IMR-90 (cell line): ENCODE data around the gene CDKAL1. TPM values are rescaled to one million over a fixed set of nuclear protein-coding genes. Genes with fewer than 3 reads are reported as not detected.

ENCODE experiments used
- ATAC-seq: fragments of 200-7000 bp; cut with Tn5 transposase; 2 replicates; pipeline ENCODE4 v1.9.1; 2020; ENCODE audit warnings: low read depth, mild to moderate bottlenecking, moderate library complexity
- BruUV-seq: library from RNA; stranded (reverse); fragments of 400-500 nt; replicated peaks from 2 replicates; lab custom pipeline; 2021; lab: Mats Ljungman, UMichigan
- CTCF ChIA-PET: fragments of 300-600 bp; formaldehyde crosslinking; extraction: SDS; loops from one replicate; lab custom pipeline; 2021; ENCODE audit warnings: antibody characterized with exemption; lab: Yijun Ruan, JAX
- POLR2A ChIA-PET: fragments of 300-600 bp; sonication (Branson Sonifier 250); formaldehyde crosslinking; loops from one replicate; lab custom pipeline; 2022; ENCODE audit warnings: antibody characterized with exemption; ENCODE audit not compliant: unreplicated experiment; lab: Charles Lee
- DNase-seq: peaks from one replicate; pipeline ENCODE4 v3.0.0; 2013
- H2AFZ ChIP-seq: replicated peaks from 2 replicates; pipeline ENCODE3; 2013; ENCODE audit warnings: low read length, mild to moderate bottlenecking; ENCODE audit not compliant: poor library complexity
- H2AK5ac ChIP-seq: 2 replicates; pipeline ENCODE4 v1.6.1; 2013; ENCODE audit warnings: low read depth, low read length, inconsistent platforms
- H2AK9ac ChIP-seq: replicated peaks from 2 replicates; pipeline ENCODE3; 2013; ENCODE audit warnings: mild to moderate bottlenecking, low read depth, low read length, moderate library complexity; ENCODE audit not compliant: poor library complexity
- H2BK120ac ChIP-seq: 2 replicates; pipeline ENCODE4 v1.6.1; 2013; ENCODE audit warnings: low read depth, low read length, inconsistent platforms
- H2BK15ac ChIP-seq: 3 replicates; pipeline ENCODE4 v1.6.1; 2013; ENCODE audit warnings: low read depth, low read length, inconsistent platforms
- H2BK20ac ChIP-seq: 2 replicates; pipeline ENCODE4 v1.6.1; 2013; ENCODE audit warnings: low read depth, mild to moderate bottlenecking, inconsistent platforms, low read length, moderate library complexity
- H2BK5ac ChIP-seq: 2 replicates; pipeline ENCODE4 v1.6.1; 2013; ENCODE audit warnings: mild to moderate bottlenecking, low read depth, low read length, inconsistent platforms; ENCODE audit not compliant: poor library complexity, severe bottlenecking
- H3K14ac ChIP-seq: replicated peaks from 2 replicates; pipeline ENCODE4 v1.6.1; 2013; ENCODE audit warnings: low read depth, low read length, inconsistent platforms
- H3K18ac ChIP-seq: 2 replicates; pipeline ENCODE4 v1.6.1; 2013; ENCODE audit warnings: low read depth, low read length, control low read depth
- H3K23ac ChIP-seq: 2 replicates; pipeline ENCODE4 v1.6.1; 2013; ENCODE audit warnings: low read depth, low read length, inconsistent platforms
- H3K27ac ChIP-seq: 2 replicates; pipeline ENCODE4 v1.5.1; 2013; ENCODE audit warnings: mild to moderate bottlenecking, control low read depth, low read length; ENCODE audit not compliant: insufficient read depth
- H3K27me3 ChIP-seq: 2 replicates; pipeline ENCODE4 v1.6.1; 2013; ENCODE audit warnings: low read length; ENCODE audit not compliant: control insufficient read depth, insufficient read depth
- H3K36me3 ChIP-seq: 2 replicates; pipeline ENCODE4 v1.6.1; 2013; ENCODE audit warnings: low read length, mixed read lengths; ENCODE audit not compliant: control insufficient read depth, insufficient read depth
- H3K4ac ChIP-seq: 2 replicates; pipeline ENCODE4 v1.6.1; 2013; ENCODE audit warnings: low read depth, low read length, inconsistent platforms
- H3K4me1 ChIP-seq: 2 replicates; pipeline ENCODE4 v1.6.1; 2013; ENCODE audit warnings: low read length, mixed read lengths; ENCODE audit not compliant: control insufficient read depth, insufficient read depth
- H3K4me2 ChIP-seq: 2 replicates; pipeline ENCODE4 v1.6.1; 2013; ENCODE audit warnings: low read depth, mild to moderate bottlenecking, control low read depth, low read length, moderate library complexity
- H3K4me3 ChIP-seq: 2 replicates; pipeline ENCODE4 v1.5.1; 2013; ENCODE audit warnings: low read depth, mild to moderate bottlenecking, control low read depth, low read length, moderate library complexity; ENCODE audit not compliant: insufficient read depth
- H3K56ac ChIP-seq: 2 replicates; pipeline ENCODE4 v1.6.1; 2013; ENCODE audit warnings: low read length, inconsistent platforms; ENCODE audit not compliant: insufficient read depth; ENCODE audit errors: extremely low read depth
- H3K79me1 ChIP-seq, 2 experiments: 2 replicates each; pipeline ENCODE4 v1.6.1; 2013; ENCODE audit warnings: low read length in 2 of 2, inconsistent platforms in 1 of 2, low read depth in 1 of 2
- H3K9ac ChIP-seq: 2 replicates; pipeline ENCODE4 v1.6.1; 2013; ENCODE audit warnings: low read depth, low read length, control low read depth
- H3K9me1 ChIP-seq: 2 replicates; pipeline ENCODE4 v1.6.1; 2013; ENCODE audit warnings: low read length, inconsistent platforms; ENCODE audit not compliant: insufficient read depth
- H3K9me3 ChIP-seq: 2 replicates; pipeline ENCODE4 v1.6.1; 2013; ENCODE audit warnings: low read length; ENCODE audit not compliant: control insufficient read depth, insufficient read depth
- H4K20me1 ChIP-seq: 2 replicates; pipeline ENCODE4 v1.6.1; 2013; ENCODE audit warnings: low read length, inconsistent platforms; ENCODE audit not compliant: insufficient read depth
- H4K5ac ChIP-seq: 2 replicates; pipeline ENCODE4 v1.6.1; 2013; ENCODE audit warnings: mild to moderate bottlenecking, low read depth, low read length, control low read depth
- H4K8ac ChIP-seq, 2 experiments: 2 replicates each; pipeline ENCODE4 v1.6.1; 2013; ENCODE audit warnings: low read depth in 2 of 2, low read length in 2 of 2, control low read depth in 1 of 2, inconsistent platforms in 1 of 2
- H4K91ac ChIP-seq: 2 replicates; pipeline ENCODE4 v1.6.1; 2013; ENCODE audit warnings: low read depth, low read length, inconsistent platforms; ENCODE audit not compliant: insufficient read depth
- CEBPB ChIP-seq: IDR thresholded peaks from 2 replicates; pipeline ENCODE4 v1.6.1; 2012; ENCODE audit warnings: low read depth, low read length, improper control_type of control experiment
- CHD1 ChIP-seq: IDR thresholded peaks from 2 replicates; pipeline ENCODE4 v1.6.1; 2012; ENCODE audit warnings: low read depth, low read length, improper control_type of control experiment
- CTCF ChIP-seq: conservative IDR thresholded peaks from 2 replicates; pipeline ENCODE4 v1.5.1; 2012; ENCODE audit warnings: mild to moderate bottlenecking, low read depth, low read length, improper control_type of control experiment
- ELK1 ChIP-seq: fragments of 150-350 bp; IDR thresholded peaks from 2 replicates; pipeline ENCODE4 v1.6.1; 2016; ENCODE audit warnings: low read depth, mild to moderate bottlenecking, low read length, moderate library complexity, borderline replicate concordance
- FOS ChIP-seq: fragments of 150-350 bp; IDR thresholded peaks from 2 replicates; pipeline ENCODE4 v1.6.1; 2016; ENCODE audit warnings: low read depth, low read length
- MAZ ChIP-seq: IDR thresholded peaks from 2 replicates; pipeline ENCODE4 v1.6.1; 2012; ENCODE audit warnings: low read depth, mild to moderate bottlenecking, low read length, improper control_type of control experiment, moderate library complexity, borderline replicate concordance
- MXI1 ChIP-seq: IDR thresholded peaks from 2 replicates; pipeline ENCODE4 v1.6.1; 2012; ENCODE audit warnings: low read depth, mild to moderate bottlenecking, low read length, moderate library complexity, borderline replicate concordance
- NFE2L2 ChIP-seq: fragments of 150-350 bp; IDR thresholded peaks from 2 replicates; pipeline ENCODE4 v1.6.1; 2016; ENCODE audit warnings: low read depth, mild to moderate bottlenecking, low read length
- POLR2A ChIP-seq: IDR thresholded peaks from 2 replicates; pipeline ENCODE4 v1.6.1; 2012; ENCODE audit warnings: mild to moderate bottlenecking, low read depth, low read length
- RAD21 ChIP-seq: IDR thresholded peaks from 2 replicates; pipeline ENCODE4 v1.6.1; 2012; ENCODE audit warnings: low read length, improper control_type of control experiment
- RCOR1 ChIP-seq: IDR thresholded peaks from 2 replicates; pipeline ENCODE4 v1.6.1; 2012; ENCODE audit warnings: mild to moderate bottlenecking, low read length, improper control_type of control experiment; ENCODE audit not compliant: insufficient replicate concordance
- RFX5 ChIP-seq: IDR thresholded peaks from 2 replicates; pipeline ENCODE4 v1.8.0; 2012; ENCODE audit warnings: low read depth, mild to moderate bottlenecking, low read length, moderate library complexity
- SMC3 ChIP-seq: fragments of 150-350 bp; IDR thresholded peaks from 2 replicates; pipeline ENCODE4 v1.6.1; 2016; ENCODE audit warnings: low read depth, mild to moderate bottlenecking, antibody characterized with exemption, low read length, moderate library complexity
- USF2 ChIP-seq: fragments of 150-350 bp; IDR thresholded peaks from 2 replicates; pipeline ENCODE4 v1.6.1; 2017; ENCODE audit warnings: mild to moderate bottlenecking, antibody characterized with exemption, low read length, low read depth
- WGBS, 2 experiments: methylation state at CpG; one replicate each; pipeline versions ENCODE4 v1.1.5 to v1.1.7; 2013; ENCODE audit warnings: missing lambda C conversion rate in 2 of 2; ENCODE audit not compliant: insufficient read length in 1 of 2; ENCODE audit errors: extremely low coverage in 2 of 2; 5-methylcytosine and 5-hydroxymethylcytosine counted together
- dilution Hi-C: fragments of 300-500 bp; cut with HindIII; formaldehyde crosslinking; loops from one replicate; pipeline ENCODE4 v1.14.3; 2018; ENCODE audit warnings: low sequenced_read_pairs; ENCODE audit not compliant: unreplicated experiment
- in situ Hi-C: fragments of 300-500 bp; cut with MboI; formaldehyde crosslinking; loops from 3 replicates; pipeline ENCODE4 v1.14.3; 2019; ENCODE audit warnings: low sequenced_read_pairs, inconsistent platforms, mixed read lengths
- intact Hi-C: fragments of 100-400 bp; cut with micrococcal nuclease; formaldehyde crosslinking; loops from 2 replicates; pipeline ENCODE4 v1.10.0; 2022
- polyA plus RNA-seq, 3 experiments: library from polyadenylated mRNA; depleted of rRNA; stranded (reverse); fragments of >200 nt; gene quantifications; 2 replicates each; pipeline ENCODE4 v1.2.3, GENCODE V29; 2012; ENCODE audit warnings: low replicate concordance in 1 of 3
- total RNA-seq: library from RNA; depleted of rRNA; stranded (reverse); fragments of >200 nt; gene quantifications from 2 replicates; pipeline ENCODE4 v1.2.3, GENCODE V29; 2012

The CDKAL1 gene
- total and polyA plus RNA-seq, 2 of the 4 experiments (the other 2 are of a cell fraction): 3.7 to 13.1 TPM

- no peak overlapping the region for H3K56ac ChIP-seq
- H4K91ac ChIP-seq: no peak overlapping the region
- H3K4me2 ChIP-seq: no peak overlapping the region
- BruUV-seq: no TSS peak
- no peak overlapping the region for H2AFZ ChIP-seq
- H3K14ac ChIP-seq: no peak overlapping the region
- H4K8ac ChIP-seq: no peak overlapping the region
- H4K5ac ChIP-seq: no peak overlapping the region
- H2BK120ac ChIP-seq: no peak overlapping the region
- H2AK5ac ChIP-seq: no peak overlapping the region
- dilution Hi-C loops (no loop called here), in situ Hi-C loops (no loop called here), intact Hi-C loops (no loop called here)
- H3K4me3 ChIP-seq: no peak overlapping the region
- peaks cover 2% of the 10 kb centered on the region; the same call in 1 of the 2 replicates for H3K9me3 ChIP-seq
- ChIA-PET POLR2A (no interaction called here), CTCF (no interaction called here)
- no peaks in the 10 kb centered on the region; the same call in 1 of the 2 replicates for H3K9me1 ChIP-seq
- TF ChIP-seq CEBPB: no peak
- no peak for TF ChIP-seq RFX5
- no peak for TF ChIP-seq USF2
- TF ChIP-seq NFE2L2: no peak
- TF ChIP-seq SMC3: no peak
- TF ChIP-seq RCOR1: no peak
- TF ChIP-seq ELK1: no peak
- TF ChIP-seq CHD1: no peak
- no peak for TF ChIP-seq POLR2A
- no peak for TF ChIP-seq MXI1
- no peak for TF ChIP-seq FOS
- no peak for TF ChIP-seq MAZ
- TF ChIP-seq CTCF: no peak
- no peak for TF ChIP-seq RAD21
- H3K18ac ChIP-seq: no peak overlapping the region
- H3K4ac ChIP-seq: no peak overlapping the region
- H4K20me1 ChIP-seq: no peaks in the 10 kb centered on the region
- H3K36me3 ChIP-seq: no peaks in the 10 kb centered on the region
- H2AK9ac ChIP-seq: no peak overlapping the region
- H3K27ac ChIP-seq: no peak overlapping the region
- H3K79me1 ChIP-seq: no peaks in the 10 kb centered on the region; a peak in 1 of 4 replicates
- no peak overlapping the region for H3K9ac ChIP-seq
- no peak overlapping the region for H3K23ac ChIP-seq
- ATAC-seq (no peak), DNase-seq (no peak)
- H3K27me3 ChIP-seq: no peaks in the 10 kb centered on the region
- peaks cover 2% of the 10 kb centered on the region; the same call in 1 of the 2 replicates for H3K4me1 ChIP-seq
- H2BK15ac ChIP-seq: no peak overlapping the region
- H2BK20ac ChIP-seq: no peak overlapping the region
- no peak overlapping the region for H2BK5ac ChIP-seq
- WGBS, 2 experiments: no CpG with 5 or more reads among the region's 2 CpGs
These were observed 74.6 kb downstream of the CDKAL1 start for GRCh38 chr6:20608905-20609304.
